GM21619 (cell line): ENCODE results near the gene TMEM53.

Source experiments
- ATAC-seq: cut with Tn5 transposase; IDR thresholded peaks from one replicate; pipeline ENCODE4 v1.9.1; 2021; ENCODE audit not compliant: unreplicated experiment

Gene TMEM53

GRCh38 chr1:44606701-44607281 is 67.5 kb downstream of the TMEM53 start:
- no peak for ATAC-seq

GRCh38 chr1:44605914-44606615 is 68.2 kb downstream of the TMEM53 start:
- ATAC-seq, result no peak

GRCh38 chr1:44604157-44604955 is 69.9 kb downstream of the TMEM53 start:
- no peak for ATAC-seq

GRCh38 chr1:44603718-44604117 is 70.6 kb downstream of the TMEM53 start:
- ATAC-seq, result no peak
